ENCODE measurements around the gene KLB.
"Not testable (repeated sequence)": the region's sequence is repeated elsewhere in the genome, so short reads cannot be mapped to it uniquely, and the experiment has no call there.

The KLB gene

GRCh38 chr4:39406763-39407583, at the start of gene KLB:
Gene KLB, plus strand, starts transcription at chr4:39406930. Its CDS starts 20 bp downstream, at chr4:39406950.
- no peak for DNase-seq

DNA sequence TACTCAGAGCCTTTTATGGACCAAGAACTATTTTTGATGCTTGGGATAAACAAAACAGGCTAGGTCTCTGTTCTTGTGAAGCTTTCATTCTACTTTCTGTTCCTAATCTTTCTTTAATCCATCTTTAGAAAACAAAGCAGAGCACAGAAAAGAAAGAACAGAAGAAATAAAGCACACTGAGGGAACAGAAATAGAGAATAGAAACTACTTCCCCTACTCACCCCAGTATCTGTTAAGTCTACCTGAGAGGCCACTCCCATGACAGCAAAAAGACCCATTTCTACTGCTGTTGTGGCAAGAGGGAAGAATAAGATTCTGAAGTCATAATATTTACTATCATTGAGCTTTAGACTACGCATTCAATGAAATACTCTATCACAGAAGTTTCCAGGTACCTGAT, 49.7 kb upstream of the KLB start:
- DNase-seq = no peak

- not testable (repeated sequence) for DNase-seq
These were observed 46.1 kb upstream of the KLB start for GRCh38 chr4:39360611-39361010.

DNA sequence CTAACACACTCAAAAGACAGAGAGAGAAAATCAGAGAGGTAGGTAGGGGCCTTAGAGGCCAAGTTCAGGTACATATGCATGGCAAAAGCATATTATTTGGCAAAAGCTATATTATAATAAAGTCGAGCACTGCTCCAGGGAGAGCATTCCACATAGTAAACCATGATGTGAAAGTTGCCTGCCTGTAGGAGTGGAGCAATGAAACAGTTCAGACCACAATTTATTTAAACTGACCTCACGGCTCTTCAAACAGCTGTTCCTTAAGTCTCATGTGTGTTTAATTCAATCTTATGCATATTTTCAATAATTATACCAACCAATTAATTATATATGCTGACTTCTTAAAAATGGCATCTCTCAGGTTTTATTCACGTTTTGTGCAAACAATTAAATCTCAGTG, 43.9 kb upstream of the KLB start:
- no peak for DNase-seq

DNA sequence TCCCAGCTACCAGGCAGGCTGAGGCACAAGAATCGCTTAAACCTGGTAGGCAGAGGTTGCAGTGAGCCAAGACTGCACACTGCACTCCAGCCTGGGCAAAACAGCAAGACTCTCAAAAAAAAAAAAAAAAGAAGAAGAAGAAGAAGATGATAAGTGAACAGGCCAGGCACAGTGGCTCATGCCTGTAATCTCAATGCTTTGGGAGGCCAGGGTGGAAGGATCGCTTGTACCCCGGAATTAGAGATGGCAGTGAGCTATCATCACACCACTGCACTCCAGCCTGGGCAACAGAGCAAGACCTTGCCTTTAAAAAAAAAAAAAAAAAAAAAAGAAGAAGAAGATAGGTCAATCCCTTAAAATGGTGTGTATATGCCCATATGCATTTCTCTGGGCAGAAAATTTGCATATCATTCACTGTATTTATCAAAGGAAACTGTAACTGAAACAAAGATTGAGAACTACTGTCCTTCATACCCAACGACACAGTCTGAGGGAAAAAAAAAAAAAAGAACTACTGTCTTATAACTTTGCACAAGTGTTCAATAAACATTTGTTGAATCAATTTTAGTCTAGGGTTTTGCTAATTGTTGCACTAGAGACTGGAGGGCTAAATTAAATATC, 42.8 kb upstream of the KLB start:
- no peak for DNase-seq

DNA sequence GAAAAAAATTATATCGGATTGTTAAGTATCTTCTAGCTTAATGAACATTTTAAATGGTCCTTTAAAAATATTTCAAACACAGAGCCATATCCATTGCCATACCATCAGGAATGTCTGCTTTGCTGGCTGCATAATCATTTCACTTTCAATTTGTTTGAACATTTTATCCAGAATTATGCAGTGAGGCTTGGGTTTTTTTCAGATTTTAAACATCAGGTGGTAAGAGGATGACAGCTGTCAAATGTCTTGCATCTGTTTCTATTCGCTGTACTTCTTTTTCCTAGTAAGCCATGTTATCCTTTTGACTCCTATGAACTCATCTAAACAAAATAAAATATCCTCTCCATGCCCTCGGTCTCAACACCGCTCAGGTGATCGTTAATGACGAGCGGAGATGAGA, 41.4 kb upstream of the KLB start:
- DNase-seq = no peak

GRCh38 chr4:39365830-39366771, 40.6 kb upstream of the KLB start, which contains the start of gene RFC1:
Gene RFC1, minus strand, starts transcription at chr4:39366362. Its CDS starts 121 bp downstream, at chr4:39366241.
- DNase-seq = peak; percentile 77

- no peak for DNase-seq
These were observed 39.6 kb upstream of the KLB start for GRCh38 chr4:39367166-39367565.

DNA sequence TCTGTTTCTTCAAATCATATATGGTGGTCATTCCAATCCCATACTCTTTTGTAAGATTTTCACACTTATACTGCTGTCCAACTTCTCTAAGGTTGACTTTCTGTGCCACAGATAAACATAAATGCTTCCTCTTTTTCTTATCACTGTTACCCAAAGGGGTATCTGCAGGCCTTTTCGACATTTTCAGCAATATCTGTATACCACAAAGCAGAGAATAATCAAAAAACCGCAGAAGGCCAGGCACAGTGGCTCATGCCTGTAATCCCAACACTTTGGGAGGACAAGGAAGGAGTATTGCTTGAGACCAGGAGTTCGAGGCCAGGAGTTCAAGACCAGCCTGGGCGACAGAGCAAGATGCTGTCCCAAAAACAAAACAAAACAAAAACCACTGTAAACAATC, 37.4 kb upstream of the KLB start:
- DNase-seq = no peak

- not testable (repeated sequence) for DNase-seq
These were observed 35.5 kb upstream of the KLB start for GRCh38 chr4:39371209-39371608.

GRCh38 chr4:39375478-39375877, 31.3 kb upstream of the KLB start:
- DNase-seq = no peak

DNA sequence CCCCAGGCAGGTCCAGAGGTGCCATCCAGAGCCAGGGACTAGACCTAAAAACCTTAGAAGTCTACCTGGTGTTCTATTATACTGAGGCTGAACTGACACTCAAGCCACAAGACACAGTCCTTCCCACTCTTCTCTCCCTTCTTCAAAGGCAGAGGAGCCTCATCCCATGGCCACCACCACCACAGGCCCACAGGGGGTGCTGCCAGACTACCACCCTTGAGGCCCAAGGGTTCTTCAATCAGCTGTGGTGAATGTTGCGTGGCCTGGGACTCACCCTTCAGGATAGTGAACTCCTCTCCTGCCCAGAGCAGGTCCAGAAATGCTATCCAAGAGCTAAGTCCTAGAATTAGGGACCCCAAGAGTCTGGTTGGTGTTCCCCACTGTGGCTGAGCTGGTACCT, 23.0 kb upstream of the KLB start:
- DNase-seq = no peak

DNA sequence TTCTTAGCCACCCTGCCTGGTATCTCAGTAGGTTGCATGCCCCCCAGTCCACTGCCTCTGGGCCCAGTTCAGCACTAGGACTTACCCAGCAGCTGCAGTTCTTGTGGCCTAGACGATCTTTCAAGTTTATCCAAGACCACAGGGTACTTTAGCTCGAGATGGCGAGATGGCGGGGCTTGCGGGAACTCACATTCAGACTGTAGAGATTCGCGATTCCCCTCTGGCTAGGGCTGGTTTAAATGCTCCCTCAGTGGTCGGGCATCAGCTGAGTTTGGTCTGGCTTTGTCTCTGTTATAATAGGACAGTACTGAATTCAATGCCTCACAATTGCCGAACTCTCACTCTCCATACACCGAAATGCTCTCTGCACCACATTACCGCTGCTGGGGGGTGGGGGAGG, 22.2 kb upstream of the KLB start:
- no peak for DNase-seq

GRCh38 chr4:39390603-39391002, 16.1 kb upstream of the KLB start:
- no peak for DNase-seq

DNA sequence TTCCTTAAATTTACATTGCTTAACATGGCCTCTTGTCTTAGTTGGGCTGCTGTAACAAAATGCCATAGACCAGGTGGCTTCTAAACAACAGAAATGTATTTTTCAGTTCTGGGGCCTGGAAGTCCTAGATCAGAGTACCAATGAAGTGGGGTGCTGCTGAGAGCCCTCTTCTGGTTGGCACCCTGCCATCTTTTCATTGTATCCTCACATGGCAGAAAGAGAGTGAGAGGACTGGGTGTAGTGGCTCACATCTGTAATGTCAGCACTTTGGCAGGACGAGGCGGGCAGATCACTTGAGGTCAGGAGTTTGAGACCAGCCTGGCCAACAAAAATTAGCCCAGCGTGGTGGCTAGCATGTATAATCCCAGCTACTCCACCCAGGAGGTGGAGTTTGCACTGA, 12.0 kb upstream of the KLB start:
- no peak for DNase-seq

DNA sequence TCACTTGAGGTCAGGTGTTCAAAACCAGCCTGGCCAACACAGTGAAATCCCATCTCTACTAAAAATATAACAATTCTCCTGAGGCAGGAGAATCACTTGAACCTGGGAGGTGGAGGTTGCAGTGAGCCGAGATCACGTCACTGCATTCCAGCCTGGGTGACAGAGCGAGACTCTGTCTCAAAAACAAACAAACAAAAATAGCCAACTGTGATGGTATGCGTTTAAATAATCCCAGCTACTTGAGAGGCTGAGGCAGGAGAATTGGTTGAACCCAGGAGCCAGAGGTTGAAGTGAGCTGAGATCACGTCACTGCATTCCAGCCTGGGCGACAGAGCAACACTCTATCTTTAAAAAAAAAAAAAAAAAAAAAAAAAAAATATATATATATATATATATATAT, 5.1 kb upstream of the KLB start:
- not testable (repeated sequence) for DNase-seq

DNA sequence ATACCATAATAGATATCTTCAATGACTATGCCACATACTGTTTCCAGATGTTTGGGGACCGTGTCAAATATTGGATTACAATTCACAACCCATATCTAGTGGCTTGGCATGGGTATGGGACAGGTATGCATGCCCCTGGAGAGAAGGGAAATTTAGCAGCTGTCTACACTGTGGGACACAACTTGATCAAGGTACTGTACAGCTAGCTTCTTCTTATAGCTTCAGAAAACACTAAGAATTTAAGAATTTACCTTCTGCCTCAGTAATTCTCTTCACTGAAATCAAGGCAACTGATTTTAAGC, 805 bp downstream of the KLB start:
- DNase-seq = no peak

DNA sequence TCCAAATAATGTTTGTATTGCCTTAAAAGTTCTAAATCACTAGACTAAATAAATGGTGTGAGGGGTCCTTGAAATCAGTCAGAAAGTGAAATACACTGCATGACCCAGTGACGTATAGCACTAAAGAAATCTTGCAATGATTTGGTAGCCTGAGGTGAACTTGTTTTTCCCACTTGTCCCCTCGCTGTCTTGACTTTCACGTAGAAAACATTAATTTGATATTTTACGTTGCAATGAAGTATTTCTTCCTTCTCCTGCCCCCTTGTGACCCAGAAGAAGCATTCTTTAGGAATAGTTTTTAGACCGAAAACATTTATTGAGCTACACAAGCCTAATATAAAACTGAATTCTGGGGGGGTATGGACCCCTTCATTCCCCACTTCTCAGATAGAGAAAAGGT, 3.7 kb downstream of the KLB start:
- DNase-seq = no peak

- not testable (repeated sequence) for DNase-seq
These were observed 4.8 kb downstream of the KLB start for GRCh38 chr4:39411561-39411960.

DNA sequence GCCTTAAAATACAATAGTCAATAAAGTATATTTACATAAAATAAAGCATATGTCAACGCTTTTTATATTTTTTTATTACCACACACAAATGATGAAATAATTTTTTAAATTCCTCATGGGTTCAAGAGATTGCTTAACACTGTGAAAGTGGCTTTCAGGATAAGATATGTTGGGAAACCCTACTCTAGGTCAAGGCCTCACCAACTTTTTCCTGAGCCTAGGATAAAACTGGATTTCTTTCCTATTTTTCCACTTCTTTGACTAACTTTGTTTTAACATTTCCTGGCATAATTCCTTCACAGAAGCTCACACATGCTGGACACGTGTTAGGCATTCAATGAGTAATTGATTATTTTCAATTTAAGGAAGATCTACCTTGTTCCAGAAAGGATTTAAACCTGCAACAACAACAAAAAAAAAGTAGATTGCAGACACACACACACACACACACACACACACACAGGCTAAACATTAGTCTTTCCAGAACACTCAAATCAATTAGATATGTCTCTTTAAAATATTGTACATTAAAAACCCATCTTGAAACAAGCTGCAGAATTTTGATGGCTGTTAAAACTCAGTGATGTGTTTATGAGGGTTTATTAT, 9.1 kb downstream of the KLB start:
- no peak for DNase-seq

GRCh38 chr4:39422247-39422646, 15.5 kb downstream of the KLB start:
- no peak for DNase-seq

GRCh38 chr4:39425297-39425696, 18.6 kb downstream of the KLB start:
- DNase-seq = not testable (repeated sequence)

- no peak for DNase-seq
These were observed 20.0 kb downstream of the KLB start for GRCh38 chr4:39426728-39427127.
